HEK293 (cell line): Measurements from ENCODE around the gene ANAPC16.

Experiments
- CTCF ChIP-seq: fragments of 450-650 bp; formaldehyde crosslinking; IDR thresholded peaks from 2 replicates; pipeline ENCODE4 v1.5.1; 2016; ENCODE audit warnings: missing biosample characterization, missing genetic modification characterization
- MEIS1 ChIP-seq: sonication (generic); formaldehyde crosslinking; IDR thresholded peaks from 2 replicates; pipeline ENCODE4 v1.8.1; 2022; ENCODE audit warnings: missing genetic modification reagents, mild to moderate bottlenecking, borderline replicate concordance
- PRDM10 ChIP-seq: fragments of 450-650 bp; formaldehyde crosslinking; IDR thresholded peaks from 2 replicates; pipeline ENCODE4 v1.5.1; 2016; ENCODE audit warnings: missing biosample characterization, missing genetic modification characterization
- ZBTB8A ChIP-seq: fragments of 450-650 bp; formaldehyde crosslinking; IDR thresholded peaks from 2 replicates; pipeline ENCODE4 v1.5.1; 2016; ENCODE audit warnings: missing biosample characterization, missing genetic modification characterization
- ZNF146 ChIP-seq: fragments of 450-650 bp; formaldehyde crosslinking; IDR thresholded peaks from 2 replicates; pipeline ENCODE4 v1.5.1; 2016; ENCODE audit warnings: missing biosample characterization, missing genetic modification characterization
- ZNF16 ChIP-seq: fragments of 450-650 bp; formaldehyde crosslinking; IDR thresholded peaks from 2 replicates; pipeline ENCODE4 v1.5.1; 2016; ENCODE audit warnings: low read depth, missing biosample characterization, missing genetic modification characterization
- ZNF174 ChIP-seq: fragments of 450-650 bp; formaldehyde crosslinking; IDR thresholded peaks from 2 replicates; pipeline ENCODE4 v1.5.0; 2017; ENCODE audit warnings: missing biosample characterization, mild to moderate bottlenecking, missing genetic modification characterization
- ZNF23 ChIP-seq: fragments of 450-650 bp; formaldehyde crosslinking; IDR thresholded peaks from 2 replicates; pipeline ENCODE4 v1.5.1; 2016; ENCODE audit warnings: missing biosample characterization, missing genetic modification characterization, borderline replicate concordance
- ZNF311 ChIP-seq: fragments of 450-650 bp; formaldehyde crosslinking; IDR thresholded peaks from 2 replicates; pipeline ENCODE4 v1.5.1; 2017; ENCODE audit warnings: missing biosample characterization, missing genetic modification characterization, borderline replicate concordance
- ZNF426 ChIP-seq: fragments of 450-650 bp; formaldehyde crosslinking; IDR thresholded peaks from 2 replicates; pipeline ENCODE4 v1.5.1; 2017; ENCODE audit warnings: missing biosample characterization, missing genetic modification characterization, mild to moderate bottlenecking, inconsistent platforms, moderate library complexity
- ZNF513 ChIP-seq: fragments of 450-650 bp; IDR thresholded peaks from 2 replicates; pipeline ENCODE4 v1.5.1; 2018; ENCODE audit warnings: missing biosample characterization, missing genetic modification characterization
- ZNF560 ChIP-seq: fragments of 450-650 bp; formaldehyde crosslinking; IDR thresholded peaks from 2 replicates; pipeline ENCODE4 v1.5.1; 2017; ENCODE audit warnings: missing biosample characterization, missing genetic modification characterization, borderline replicate concordance
- ZNF639 ChIP-seq: fragments of 450-650 bp; formaldehyde crosslinking; IDR thresholded peaks from 2 replicates; pipeline ENCODE4 v1.5.1; 2016; ENCODE audit warnings: missing biosample characterization, missing genetic modification characterization
- TF ChIP-seq, protein P1 (sequence below): fragments of 450-650 bp; IDR thresholded peaks from 2 replicates; pipeline ENCODE4 v1.5.1; 2018; ENCODE audit warnings: missing biosample characterization, mild to moderate bottlenecking, missing genetic modification characterization

DNA sequence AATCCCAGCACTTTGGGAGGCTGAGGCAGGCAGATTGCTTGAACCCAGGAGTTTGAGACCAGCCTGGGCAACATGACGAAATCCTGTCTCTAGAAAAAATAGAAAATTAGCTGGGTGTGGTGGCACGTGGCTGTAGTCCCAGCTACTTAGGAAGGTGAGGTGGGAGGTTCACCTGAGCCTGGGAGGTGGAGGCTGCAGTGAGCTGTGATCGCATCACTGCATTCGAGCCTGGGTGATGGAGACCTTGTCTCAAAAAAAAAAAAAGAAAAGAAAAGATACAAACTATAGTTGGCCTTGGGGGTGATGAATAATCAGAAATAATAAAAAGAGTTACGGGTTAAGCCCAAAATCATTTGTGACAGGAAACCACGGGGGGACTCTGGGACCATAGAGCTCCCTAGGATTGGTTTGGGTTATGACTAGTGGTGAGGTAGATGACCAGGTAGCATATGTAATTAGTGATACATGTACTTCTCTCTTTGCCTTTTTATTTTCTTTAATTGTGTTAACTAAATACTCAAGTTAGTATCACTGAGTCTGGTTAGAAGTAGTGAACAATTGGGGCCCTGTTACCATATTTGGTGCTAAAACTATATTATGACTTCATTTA is 10.7 kb downstream of the ANAPC16 start:
- no peak for TF ChIP-seq ZNF16 (tag by site-specific recombination)
- TF ChIP-seq ZNF311: no peak
- no peak for TF ChIP-seq ZNF639 (tag by site-specific recombination)
- TF ChIP-seq ZNF23 (tag by site-specific recombination): no peak
- no peak for TF ChIP-seq CTCF (tag by site-specific recombination)
- no peak for TF ChIP-seq ZBTB8A (tag by site-specific recombination)
- TF ChIP-seq ZNF174: no peak
- TF ChIP-seq ZNF146 (tag by site-specific recombination): no peak
- TF ChIP-seq ZNF513: no peak
- TF ChIP-seq, protein P1, sequence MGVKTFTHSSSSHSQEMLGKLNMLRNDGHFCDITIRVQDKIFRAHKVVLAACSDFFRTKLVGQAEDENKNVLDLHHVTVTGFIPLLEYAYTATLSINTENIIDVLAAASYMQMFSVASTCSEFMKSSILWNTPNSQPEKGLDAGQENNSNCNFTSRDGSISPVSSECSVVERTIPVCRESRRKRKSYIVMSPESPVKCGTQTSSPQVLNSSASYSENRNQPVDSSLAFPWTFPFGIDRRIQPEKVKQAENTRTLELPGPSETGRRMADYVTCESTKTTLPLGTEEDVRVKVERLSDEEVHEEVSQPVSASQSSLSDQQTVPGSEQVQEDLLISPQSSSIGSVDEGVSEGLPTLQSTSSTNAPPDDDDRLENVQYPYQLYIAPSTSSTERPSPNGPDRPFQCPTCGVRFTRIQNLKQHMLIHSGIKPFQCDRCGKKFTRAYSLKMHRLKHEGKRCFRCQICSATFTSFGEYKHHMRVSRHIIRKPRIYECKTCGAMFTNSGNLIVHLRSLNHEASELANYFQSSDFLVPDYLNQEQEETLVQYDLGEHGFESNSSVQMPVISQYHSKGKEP (tag by site-specific recombination): no peak
- no peak for TF ChIP-seq PRDM10 (tag by site-specific recombination)
- no peak for TF ChIP-seq ZNF426 (tag by site-specific recombination)
- TF ChIP-seq ZNF560 (tag by site-specific recombination): no peak
- no peak for TF ChIP-seq MEIS1
